NCI-H226 (cell line): ENCODE measurements around the gene DAG1.
"Not testable (repeated sequence)": the region's sequence is repeated elsewhere in the genome, so short reads cannot be mapped to it uniquely, and the experiment has no call there.

Experiments used
- DNase-seq: peaks from one replicate; pipeline ENCODE4 v3.0.0-alpha.2; 2015

Gene DAG1

DNA sequence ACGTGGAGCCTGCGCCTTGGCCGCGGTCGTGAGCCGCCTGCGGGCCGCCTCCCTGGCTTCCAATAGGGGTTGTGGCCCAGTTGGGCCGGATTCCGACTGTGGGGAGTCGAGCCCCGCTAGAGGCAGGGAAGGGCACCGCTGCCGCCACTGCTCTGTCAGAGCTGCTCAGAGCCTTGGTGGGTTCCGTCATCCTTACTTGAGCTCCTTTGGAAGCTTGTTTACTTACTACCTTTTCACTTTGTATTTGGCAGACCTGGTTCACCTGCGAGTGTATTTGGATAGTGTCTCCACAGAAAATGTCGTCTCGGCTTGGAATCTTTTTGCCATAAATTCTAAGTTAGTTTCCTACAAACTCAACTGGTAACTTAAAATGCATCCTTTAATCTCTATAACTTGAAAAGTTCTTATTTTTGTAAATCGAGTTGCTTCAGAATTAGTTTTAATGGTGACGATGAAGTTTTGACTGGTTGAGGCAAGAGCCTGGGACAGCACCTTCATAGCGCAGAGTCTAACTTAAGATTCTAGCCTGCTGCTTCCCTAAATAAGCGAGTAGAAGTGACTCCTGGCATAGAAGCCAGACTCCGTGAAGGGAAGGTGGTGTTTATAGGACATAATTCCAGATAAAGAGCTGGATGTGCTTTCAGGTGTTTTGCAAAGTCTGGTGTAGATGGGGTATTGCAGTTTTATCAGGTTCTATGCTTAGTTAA is 800 bp downstream of the DAG1 start:
- no peak for DNase-seq

DNA sequence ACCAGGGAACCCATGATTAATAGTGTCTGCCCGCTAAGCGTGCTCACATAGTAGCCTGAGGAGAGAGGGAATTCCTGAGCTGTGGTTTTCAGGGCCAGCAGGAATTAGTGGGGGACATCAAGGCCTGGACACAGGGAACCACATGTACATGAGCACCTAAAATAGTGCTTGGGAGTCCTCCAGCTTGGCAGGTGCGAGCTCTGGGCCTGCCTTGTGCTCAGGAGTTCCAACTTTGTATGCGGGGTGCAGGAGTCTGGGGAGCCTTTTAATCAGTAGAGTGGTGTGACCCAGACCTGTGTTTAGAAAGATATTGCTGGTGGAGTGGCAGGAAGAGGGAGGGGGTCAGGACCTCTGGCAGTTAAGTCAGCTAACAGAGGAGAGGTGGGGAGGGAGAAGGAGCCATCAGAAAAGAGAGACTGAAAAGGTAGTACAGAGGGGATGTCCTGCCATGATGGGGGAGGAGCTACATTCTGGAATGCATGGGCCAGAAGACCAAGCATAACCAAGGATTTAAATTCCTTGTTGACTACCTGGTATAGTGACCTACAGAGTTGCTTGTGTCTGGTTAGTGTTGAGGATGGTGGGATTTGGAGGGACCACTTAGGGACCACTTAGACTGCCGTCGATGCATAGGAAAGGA is 1.9 kb downstream of the DAG1 start:
- no peak for DNase-seq

GRCh38 chr3:49476563-49476962 is 6.5 kb downstream of the DAG1 start:
- DNase-seq = no peak

GRCh38 chr3:49482766-49483165 is 12.7 kb downstream of the DAG1 start:
- DNase-seq = no peak

DNA sequence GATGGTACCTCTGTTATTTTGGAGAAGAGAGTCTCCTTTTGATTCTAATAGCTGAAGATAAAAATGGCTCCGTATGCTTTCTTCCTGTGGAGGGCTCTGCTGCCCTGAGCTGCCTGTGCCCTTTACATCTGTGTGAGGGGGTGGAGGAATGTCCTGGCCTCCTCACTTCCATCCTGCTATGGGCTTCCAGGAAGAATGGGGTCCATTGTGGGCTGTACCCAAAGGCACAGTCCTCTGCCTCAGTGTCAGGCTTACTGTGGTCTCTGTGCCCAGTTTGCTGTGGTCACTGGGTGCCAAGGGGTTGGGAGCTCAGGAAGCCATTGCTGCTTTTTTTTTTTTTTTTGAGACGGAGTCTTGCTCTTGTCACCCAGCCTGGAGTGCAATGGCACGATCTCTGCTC is 14.4 kb downstream of the DAG1 start:
- DNase-seq = no peak

GRCh38 chr3:49489247-49489646 is 19.2 kb downstream of the DAG1 start:
- no peak for DNase-seq

- no peak for DNase-seq
These were observed 22.9 kb downstream of the DAG1 start for GRCh38 chr3:49492969-49493368.

DNA sequence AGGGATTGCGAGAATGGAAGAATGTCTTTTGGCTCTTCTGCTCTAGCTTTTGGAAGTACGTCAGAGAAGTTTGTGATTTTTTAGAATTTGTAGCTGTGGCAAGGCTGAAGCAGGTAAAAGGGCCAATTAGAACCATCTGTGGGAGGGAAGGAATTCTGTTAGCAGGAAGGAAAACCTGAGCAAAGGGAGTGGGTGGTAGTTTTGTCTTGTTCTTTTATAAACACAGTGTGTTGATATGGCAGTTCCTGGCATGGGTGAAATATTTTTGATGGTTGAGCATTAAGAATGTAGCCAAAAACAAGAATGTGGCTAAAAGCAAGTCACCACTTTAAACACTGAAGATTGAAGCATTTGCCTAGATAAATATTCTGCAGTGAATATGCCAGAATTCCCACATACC is 23.8 kb downstream of the DAG1 start:
- DNase-seq = no peak

- DNase-seq = no peak
These were observed 25.0 kb downstream of the DAG1 start for GRCh38 chr3:49495023-49495422.

DNA sequence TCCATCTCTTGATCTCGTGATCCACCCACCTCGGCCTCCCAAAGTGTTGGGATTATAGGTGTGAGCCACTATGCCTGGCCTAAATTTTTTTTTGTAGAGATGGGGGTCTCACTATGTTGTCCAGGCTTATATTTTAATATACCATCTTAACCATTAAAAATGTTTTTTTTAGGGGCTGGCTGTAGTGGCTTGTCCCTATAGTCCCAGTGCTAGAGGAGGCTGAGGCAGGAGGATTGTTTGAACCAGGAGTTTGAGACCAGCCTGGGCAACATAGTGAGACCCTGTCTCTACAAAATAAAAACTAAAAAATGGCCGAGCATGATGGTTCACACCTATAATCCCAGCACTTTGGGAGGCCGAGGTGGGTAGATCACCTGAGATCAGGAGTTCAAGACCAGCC is 26.8 kb downstream of the DAG1 start:
- DNase-seq = not testable (repeated sequence)

DNA sequence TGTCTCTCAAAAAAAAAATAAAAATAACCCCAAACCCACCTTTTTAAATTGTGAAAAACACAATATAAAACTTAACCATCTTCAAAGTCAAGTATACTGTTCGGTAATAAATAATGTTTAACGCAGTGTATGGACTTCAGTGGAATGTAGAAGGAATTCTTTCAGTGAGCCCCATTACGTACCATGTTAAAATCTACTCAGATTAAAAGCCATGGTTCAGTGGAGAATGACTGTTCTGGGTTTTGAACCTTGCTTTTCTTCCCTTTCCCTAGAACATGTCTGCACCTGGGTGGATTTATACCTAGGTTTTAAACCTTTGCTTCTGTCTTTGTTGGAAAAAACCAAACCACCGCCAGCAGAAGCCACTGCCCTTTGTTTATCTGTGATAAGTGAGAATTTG is 27.5 kb downstream of the DAG1 start:
- DNase-seq = no peak

DNA sequence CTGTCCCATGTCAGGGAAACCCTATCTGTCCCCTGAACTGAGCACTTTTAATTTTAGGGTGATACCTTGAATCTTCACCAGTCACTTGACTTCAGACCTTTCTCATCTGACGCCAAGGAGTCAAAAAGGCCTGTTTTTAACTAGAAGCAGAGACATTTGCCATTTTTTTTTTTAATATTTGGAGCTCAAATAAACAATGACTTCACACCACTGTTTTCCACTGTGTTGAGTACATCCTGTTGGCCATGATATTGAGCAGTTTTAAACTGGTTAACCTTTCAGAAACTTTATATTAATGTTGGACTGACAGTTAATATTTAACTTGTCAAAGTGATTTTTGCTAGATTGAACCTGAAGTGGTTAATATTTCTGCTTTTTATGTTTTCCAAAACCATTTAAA is 28.2 kb downstream of the DAG1 start:
- DNase-seq = no peak

- DNase-seq = no peak
These were observed 28.6 kb downstream of the DAG1 start for GRCh38 chr3:49498648-49499047.

- no peak for DNase-seq
These were observed 30.2 kb downstream of the DAG1 start for GRCh38 chr3:49500205-49500731.

- DNase-seq = peak; percentile 95
These were observed 30.9 kb downstream of the DAG1 start for GRCh38 chr3:49500732-49501609.

DNA sequence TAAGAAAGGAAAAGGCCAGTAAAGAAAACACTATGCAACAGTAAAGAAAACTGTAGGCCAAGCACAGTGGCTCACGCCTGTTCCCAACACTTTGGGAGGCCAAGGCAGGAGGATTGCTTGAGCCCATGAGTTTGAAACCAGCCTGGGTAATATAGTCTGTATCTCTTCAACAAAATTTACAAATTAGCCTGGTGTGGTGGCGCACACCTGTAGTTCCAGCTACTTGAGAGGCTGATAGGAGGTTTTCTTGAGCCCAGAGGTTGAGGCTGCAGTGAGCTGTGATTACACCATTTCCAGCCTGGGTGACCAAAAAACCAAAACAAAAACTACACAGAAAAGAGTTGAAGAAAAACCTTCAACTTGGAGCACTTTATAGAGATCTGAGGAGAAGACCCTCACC is 31.8 kb downstream of the DAG1 start:
- DNase-seq = no peak

DNA sequence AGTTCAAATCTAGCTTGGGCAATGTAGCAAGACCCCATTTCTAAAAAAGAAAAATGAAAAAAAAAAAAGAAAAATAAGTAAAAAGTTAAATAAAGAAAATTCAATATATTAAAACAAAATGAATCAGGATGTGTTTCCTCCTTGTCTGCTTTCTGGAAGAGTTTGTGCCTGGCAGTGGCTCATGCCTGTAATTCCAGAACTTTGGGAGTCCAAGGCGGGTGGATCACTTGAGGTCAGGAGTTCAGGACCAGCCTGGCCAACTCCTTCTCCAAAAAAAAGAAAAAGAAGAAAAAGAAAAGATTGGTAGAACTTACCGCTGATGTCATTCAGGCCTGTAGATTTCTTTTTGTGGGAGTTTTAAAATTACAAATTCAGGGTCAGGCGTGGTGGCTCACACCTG is 36.8 kb downstream of the DAG1 start:
- DNase-seq = no peak

DNA sequence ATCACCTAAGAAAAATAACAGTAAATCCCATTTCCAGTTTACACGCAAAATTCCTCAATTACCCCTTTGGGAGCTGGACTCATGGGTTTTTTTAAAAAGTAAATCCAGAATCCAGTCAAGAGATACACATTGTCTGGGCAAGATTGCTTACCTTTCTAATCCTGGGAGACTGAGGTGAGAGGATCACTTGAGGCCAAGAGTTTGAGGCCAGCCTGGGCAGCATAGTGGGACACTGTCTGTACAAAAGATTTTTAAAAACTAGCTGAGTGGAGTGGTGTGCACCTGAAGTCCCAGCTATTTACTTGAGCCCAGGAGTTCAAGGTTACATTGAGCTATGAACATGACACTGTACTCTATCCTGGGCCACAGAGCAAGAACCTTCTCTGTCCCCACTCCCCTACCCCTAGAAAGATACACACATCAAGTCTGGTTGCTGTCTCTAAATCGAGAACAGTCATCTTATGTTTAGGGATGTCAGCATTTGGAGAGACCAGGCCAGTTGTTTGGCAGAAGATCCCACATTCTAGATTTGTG is 39.0 kb downstream of the DAG1 start:
- no peak for DNase-seq

- DNase-seq = no peak
These were observed 41.6 kb downstream of the DAG1 start for GRCh38 chr3:49511639-49512038.

- DNase-seq = peak; percentile 9
These were observed 42.8 kb downstream of the DAG1 start for GRCh38 chr3:49512781-49513355.

DNA sequence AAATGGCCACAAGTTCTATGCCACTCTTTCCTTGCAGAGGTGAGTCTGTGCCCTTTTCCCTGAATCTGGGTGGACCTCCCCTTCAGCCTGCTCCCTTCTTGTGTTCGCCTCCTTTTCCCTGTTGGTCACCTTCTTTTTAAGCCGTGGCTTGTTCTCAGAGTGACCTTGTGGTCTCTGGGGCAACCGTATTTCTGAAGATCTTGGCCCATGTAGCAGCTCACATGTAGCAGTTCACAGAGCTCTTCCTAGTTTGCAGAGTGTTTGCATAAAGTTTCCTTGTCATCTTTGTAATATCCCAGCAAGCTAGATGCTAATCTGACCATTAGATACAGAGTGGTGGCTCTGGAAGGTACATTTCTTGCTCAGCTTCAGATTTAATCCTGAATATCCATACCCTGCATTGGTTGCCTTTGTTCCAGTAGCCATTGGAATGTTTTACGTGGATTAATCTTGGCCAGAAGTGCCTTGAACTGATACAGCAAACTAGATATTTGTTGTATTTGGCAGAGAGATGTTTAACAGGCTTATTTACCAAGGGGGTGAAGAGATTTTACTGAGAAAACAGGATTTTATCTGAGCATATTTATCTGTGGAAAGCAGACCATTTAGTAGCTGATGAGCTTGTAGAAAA is 43.5 kb downstream of the DAG1 start:
- DNase-seq = no peak

- DNase-seq = no peak
These were observed 47.9 kb downstream of the DAG1 start for GRCh38 chr3:49518016-49518415.

- DNase-seq = no peak
These were observed 48.4 kb downstream of the DAG1 start for GRCh38 chr3:49518441-49518840.
